GM21825 (cell line): ENCODE measurements around the gene PRAMEF9.
"Not testable (repeated sequence)": the region's sequence is repeated elsewhere in the genome, so short reads cannot be mapped to it uniquely, and the experiment has no call there.

ENCODE experiments used
- ATAC-seq: cut with Tn5 transposase; IDR thresholded peaks from one replicate; pipeline ENCODE4 v1.9.1; 2021; ENCODE audit warnings: mild to moderate bottlenecking, moderate library complexity; ENCODE audit not compliant: unreplicated experiment

PRAMEF9 gene

GRCh38 chr1:13171548-13171947 lies at the start of gene PRAMEF9:
PRAMEF9 (plus strand) TSS chr1:13171848; CDS start chr1:13175281, 3,433 bp downstream.
- not testable (repeated sequence) for ATAC-seq

- not testable (repeated sequence) for ATAC-seq
Measured at GRCh38 chr1:13155909-13156308, 15.7 kb upstream of the PRAMEF9 start, which contains the start of gene PRAMEF26. PRAMEF26 (minus strand) TSS chr1:13156009; CDS start chr1:13153095, 2,914 bp downstream.

GRCh38 chr1:13165531-13165930 lies 6.1 kb upstream of the PRAMEF9 start, which contains the start of gene HNRNPCL4:
HNRNPCL4 (minus strand) TSS chr1:13165631; CDS start chr1:13165467, 164 bp downstream.
- not testable (repeated sequence) for ATAC-seq

GRCh38 chr1:13201309-13201708 lies 29.7 kb downstream of the PRAMEF9 start, which contains the start of gene PRAMEF13:
PRAMEF13 (minus strand) TSS chr1:13201409; CDS start chr1:13199589, 1,820 bp downstream.
- not testable (repeated sequence) for ATAC-seq

- ATAC-seq, result not testable (repeated sequence)
Measured at GRCh38 chr1:13208712-13209111, 37.1 kb downstream of the PRAMEF9 start.

- not testable (repeated sequence) for ATAC-seq
Measured at GRCh38 chr1:13216619-13217018, 45.0 kb downstream of the PRAMEF9 start.

- not testable (repeated sequence) for ATAC-seq
Measured at GRCh38 chr1:13219203-13219602, 47.6 kb downstream of the PRAMEF9 start.

- ATAC-seq, result not testable (repeated sequence)
Measured at GRCh38 chr1:13222788-13223187, 51.1 kb downstream of the PRAMEF9 start.

GRCh38 chr1:13224480-13225060 lies 52.9 kb downstream of the PRAMEF9 start:
- ATAC-seq, result no peak

- ATAC-seq, result not testable (repeated sequence)
Measured at GRCh38 chr1:13225675-13226204, 54.1 kb downstream of the PRAMEF9 start, which contains the start of gene PRAMEF18. PRAMEF18 (minus strand) TSS chr1:13226154; CDS start chr1:13226106, 48 bp downstream.

GRCh38 chr1:13227271-13228055 lies 55.8 kb downstream of the PRAMEF9 start:
- not testable (repeated sequence) for ATAC-seq

GRCh38 chr1:13228343-13228781 lies 56.7 kb downstream of the PRAMEF9 start:
- ATAC-seq, result no peak
